ENCODE data around the gene TGFBR2.

GRCh38 chr3:30668051-30668609, 61.7 kb downstream of the TGFBR2 start:
- TF ChIP-seq, protein P1, sequence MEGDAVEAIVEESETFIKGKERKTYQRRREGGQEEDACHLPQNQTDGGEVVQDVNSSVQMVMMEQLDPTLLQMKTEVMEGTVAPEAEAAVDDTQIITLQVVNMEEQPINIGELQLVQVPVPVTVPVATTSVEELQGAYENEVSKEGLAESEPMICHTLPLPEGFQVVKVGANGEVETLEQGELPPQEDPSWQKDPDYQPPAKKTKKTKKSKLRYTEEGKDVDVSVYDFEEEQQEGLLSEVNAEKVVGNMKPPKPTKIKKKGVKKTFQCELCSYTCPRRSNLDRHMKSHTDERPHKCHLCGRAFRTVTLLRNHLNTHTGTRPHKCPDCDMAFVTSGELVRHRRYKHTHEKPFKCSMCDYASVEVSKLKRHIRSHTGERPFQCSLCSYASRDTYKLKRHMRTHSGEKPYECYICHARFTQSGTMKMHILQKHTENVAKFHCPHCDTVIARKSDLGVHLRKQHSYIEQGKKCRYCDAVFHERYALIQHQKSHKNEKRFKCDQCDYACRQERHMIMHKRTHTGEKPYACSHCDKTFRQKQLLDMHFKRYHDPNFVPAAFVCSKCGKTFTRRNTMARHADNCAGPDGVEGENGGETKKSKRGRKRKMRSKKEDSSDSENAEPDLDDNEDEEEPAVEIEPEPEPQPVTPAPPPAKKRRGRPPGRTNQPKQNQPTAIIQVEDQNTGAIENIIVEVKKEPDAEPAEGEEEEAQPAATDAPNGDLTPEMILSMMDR (IDR thresholded peaks at IDR 0.05): no peak
- TF ChIP-seq POLR2AphosphoS5 (IDR thresholded peaks at IDR 0.05; ENCODE audit: low read depth, low read length): no peak
- no peak for TF ChIP-seq SIN3A (IDR thresholded peaks at IDR 0.05; ENCODE audit: borderline replicate concordance, insufficient read depth, low read depth, low read length)
- no peak for TF ChIP-seq TCF7L2 (IDR thresholded peaks at IDR 0.05; ENCODE audit: low read depth, low read length)
- TF ChIP-seq, protein P2, sequence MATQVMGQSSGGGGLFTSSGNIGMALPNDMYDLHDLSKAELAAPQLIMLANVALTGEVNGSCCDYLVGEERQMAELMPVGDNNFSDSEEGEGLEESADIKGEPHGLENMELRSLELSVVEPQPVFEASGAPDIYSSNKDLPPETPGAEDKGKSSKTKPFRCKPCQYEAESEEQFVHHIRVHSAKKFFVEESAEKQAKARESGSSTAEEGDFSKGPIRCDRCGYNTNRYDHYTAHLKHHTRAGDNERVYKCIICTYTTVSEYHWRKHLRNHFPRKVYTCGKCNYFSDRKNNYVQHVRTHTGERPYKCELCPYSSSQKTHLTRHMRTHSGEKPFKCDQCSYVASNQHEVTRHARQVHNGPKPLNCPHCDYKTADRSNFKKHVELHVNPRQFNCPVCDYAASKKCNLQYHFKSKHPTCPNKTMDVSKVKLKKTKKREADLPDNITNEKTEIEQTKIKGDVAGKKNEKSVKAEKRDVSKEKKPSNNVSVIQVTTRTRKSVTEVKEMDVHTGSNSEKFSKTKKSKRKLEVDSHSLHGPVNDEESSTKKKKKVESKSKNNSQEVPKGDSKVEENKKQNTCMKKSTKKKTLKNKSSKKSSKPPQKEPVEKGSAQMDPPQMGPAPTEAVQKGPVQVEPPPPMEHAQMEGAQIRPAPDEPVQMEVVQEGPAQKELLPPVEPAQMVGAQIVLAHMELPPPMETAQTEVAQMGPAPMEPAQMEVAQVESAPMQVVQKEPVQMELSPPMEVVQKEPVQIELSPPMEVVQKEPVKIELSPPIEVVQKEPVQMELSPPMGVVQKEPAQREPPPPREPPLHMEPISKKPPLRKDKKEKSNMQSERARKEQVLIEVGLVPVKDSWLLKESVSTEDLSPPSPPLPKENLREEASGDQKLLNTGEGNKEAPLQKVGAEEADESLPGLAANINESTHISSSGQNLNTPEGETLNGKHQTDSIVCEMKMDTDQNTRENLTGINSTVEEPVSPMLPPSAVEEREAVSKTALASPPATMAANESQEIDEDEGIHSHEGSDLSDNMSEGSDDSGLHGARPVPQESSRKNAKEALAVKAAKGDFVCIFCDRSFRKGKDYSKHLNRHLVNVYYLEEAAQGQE (IDR thresholded peaks at IDR 0.05; ENCODE audit: insufficient read depth in 1 of 2, low read depth in 2 of 2, low read length in 1 of 2): no peak

All from Panc1 (cell line).